ENCODE data around the gene THAP3.

DNA sequence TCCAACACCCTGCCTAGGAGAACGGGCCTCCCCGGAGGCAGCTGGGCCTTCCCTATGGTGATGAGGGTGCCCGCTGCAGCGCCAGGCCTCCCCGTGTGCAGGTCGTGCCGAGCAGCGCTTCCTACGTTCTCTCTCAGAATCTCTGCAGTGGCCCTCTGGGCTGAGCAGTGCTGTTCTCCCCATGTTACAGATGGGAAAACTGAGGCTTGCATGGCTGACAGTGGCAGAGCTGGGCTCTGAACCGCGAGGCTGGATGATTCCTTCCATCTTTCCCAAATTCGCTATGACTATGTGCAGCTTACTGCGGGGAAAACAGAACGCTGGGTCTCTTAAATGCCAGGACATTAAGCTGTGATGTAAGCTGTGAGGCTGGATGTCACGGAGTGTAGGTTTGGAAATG, 30.9 kb upstream of the THAP3 start:
- no peak for TF ChIP-seq POLR2A (IDR thresholded peaks at IDR 0.05)
- TF ChIP-seq, protein P1, sequence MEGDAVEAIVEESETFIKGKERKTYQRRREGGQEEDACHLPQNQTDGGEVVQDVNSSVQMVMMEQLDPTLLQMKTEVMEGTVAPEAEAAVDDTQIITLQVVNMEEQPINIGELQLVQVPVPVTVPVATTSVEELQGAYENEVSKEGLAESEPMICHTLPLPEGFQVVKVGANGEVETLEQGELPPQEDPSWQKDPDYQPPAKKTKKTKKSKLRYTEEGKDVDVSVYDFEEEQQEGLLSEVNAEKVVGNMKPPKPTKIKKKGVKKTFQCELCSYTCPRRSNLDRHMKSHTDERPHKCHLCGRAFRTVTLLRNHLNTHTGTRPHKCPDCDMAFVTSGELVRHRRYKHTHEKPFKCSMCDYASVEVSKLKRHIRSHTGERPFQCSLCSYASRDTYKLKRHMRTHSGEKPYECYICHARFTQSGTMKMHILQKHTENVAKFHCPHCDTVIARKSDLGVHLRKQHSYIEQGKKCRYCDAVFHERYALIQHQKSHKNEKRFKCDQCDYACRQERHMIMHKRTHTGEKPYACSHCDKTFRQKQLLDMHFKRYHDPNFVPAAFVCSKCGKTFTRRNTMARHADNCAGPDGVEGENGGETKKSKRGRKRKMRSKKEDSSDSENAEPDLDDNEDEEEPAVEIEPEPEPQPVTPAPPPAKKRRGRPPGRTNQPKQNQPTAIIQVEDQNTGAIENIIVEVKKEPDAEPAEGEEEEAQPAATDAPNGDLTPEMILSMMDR (IDR thresholded peaks at IDR 0.05) = no peak

All from adrenal gland (tissue), 5 donors.